Measurements from ENCODE around the gene DMAC2.
A peak's percentile ranks its signal among the peaks of the same experiment; 100 is the strongest.
"Not testable (repeated sequence)": the region's sequence is repeated elsewhere in the genome, so short reads cannot be mapped to it uniquely, and the experiment has no call there.

Gene DMAC2

GRCh38 chr19:41478171-41478570, 38.5 kb upstream of the DMAC2 start:
- Mint-ChIP-seq H3K27me3 (ENCODE audit: low read depth, poor library complexity) (peaks cover 8% of the 10 kb centered on the region), H3K9me3 (peaks cover 55% of the 10 kb centered on the region), H3K4me3 (no peak overlapping the region)

GRCh38 chr19:41476583-41476982, 36.9 kb upstream of the DMAC2 start:
- no peak for TF ChIP-seq CTCF (IDR thresholded peaks at IDR 0.05)
- Mint-ChIP-seq H3K9me3 (peaks cover 52% of the 10 kb centered on the region), H3K27me3 (ENCODE audit: low read depth, poor library complexity) (peaks cover 10% of the 10 kb centered on the region), H3K4me3 (no peak overlapping the region), H3K4me1 (no peaks in the 10 kb centered on the region), H3K27ac (no peak overlapping the region), H3K36me3 (ENCODE audit: low read depth) (no peaks in the 10 kb centered on the region)
- DNase-seq, result no peak

More at GRCh38 chr19:41478171-41478570, 38.5 kb upstream of the DMAC2 start:
- DNase-seq, result no peak
- H3K36me3 Mint-ChIP-seq (ENCODE audit: low read depth), result no peaks in the 10 kb centered on the region
- peak overlapping the region; percentile 30 for H3K27ac Mint-ChIP-seq
- H3K4me1 Mint-ChIP-seq, result no peaks in the 10 kb centered on the region
- TF ChIP-seq CTCF (IDR thresholded peaks at IDR 0.05), result no peak

DNA sequence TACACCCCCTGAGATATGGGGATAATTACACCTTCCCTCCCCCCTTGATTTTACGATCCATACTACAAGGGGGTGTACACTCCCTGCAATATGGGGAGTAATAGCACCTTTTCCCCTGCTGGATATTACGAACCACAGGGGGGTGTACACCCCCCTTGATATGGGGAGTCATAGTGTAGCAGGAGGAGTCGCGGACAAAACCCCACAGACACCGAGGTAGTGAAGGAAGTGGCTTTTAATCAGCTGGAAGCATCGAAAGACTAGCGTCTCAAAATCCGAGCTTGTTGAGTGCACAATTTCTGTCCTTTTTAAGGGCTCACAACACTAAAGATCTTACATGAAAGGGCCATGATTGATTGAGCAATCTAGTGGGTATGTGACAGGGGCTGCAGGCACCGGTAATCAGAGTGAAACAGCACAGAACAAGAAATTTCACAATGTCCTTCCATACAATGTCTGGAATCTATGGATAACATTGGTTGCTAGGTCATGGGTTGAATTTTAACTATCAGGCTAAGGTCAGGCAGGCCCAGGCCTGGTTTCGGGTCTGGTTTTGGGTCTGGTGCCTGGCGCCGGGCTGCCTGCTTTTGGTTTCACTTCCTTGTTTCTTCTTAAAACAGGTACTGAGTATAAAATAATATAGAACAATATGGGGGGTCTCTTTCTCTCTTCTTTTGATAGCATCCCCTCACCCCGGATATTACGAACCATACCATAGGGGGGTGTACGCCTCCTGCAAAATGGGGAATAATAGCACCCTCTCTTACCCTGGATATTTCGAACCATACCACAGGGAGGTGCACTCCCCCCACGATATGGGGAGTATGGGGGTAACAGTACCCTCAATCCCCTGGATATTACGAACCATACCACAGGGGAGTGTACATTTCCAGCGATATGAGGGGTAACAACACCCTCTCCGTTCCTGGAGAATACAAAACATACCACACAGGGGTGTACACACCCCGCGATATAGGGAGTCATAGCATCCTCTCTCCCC, 23.8 kb upstream of the DMAC2 start:
- not testable (repeated sequence) for DNase-seq; H3K4me1 Mint-ChIP-seq; H3K27ac Mint-ChIP-seq; H3K36me3 Mint-ChIP-seq (ENCODE audit: low read depth); H3K4me3 Mint-ChIP-seq
- Mint-ChIP-seq H3K9me3 (peaks cover 47% of the 10 kb centered on the region), H3K27me3 (ENCODE audit: low read depth, poor library complexity) (peaks cover 13% of the 10 kb centered on the region)

DNA sequence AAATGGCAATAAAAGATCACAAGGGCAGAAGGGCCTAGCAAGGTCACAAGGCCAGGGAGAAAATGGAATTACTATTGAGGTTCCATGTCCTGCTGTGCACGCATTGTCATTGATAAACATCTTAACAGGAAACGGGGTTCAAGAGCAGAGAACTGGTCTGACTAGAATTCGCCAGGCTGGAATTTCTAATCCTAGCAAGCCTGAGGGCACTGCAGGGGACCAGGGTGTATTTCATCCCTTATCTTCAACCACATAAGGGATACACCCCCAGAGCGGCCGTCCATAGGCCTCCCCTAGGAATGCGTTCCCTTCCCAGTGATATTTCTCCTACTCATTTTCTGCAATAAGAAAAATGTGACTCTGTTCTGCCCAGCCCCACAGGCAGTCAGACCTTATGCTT, 22.8 kb upstream of the DMAC2 start:
- no peak for TF ChIP-seq CTCF (IDR thresholded peaks at IDR 0.05)
- no peak for DNase-seq
- Mint-ChIP-seq H3K9me3 (peaks cover 48% of the 10 kb centered on the region), H3K4me3 (no peak overlapping the region), H3K27me3 (ENCODE audit: low read depth, poor library complexity) (peaks cover 13% of the 10 kb centered on the region), H3K27ac (no peak overlapping the region), H3K36me3 (ENCODE audit: low read depth) (no peaks in the 10 kb centered on the region), H3K4me1 (no peaks in the 10 kb centered on the region)

- Mint-ChIP-seq H3K4me1 (no peaks in the 10 kb centered on the region), H3K4me3 (no peak overlapping the region), H3K36me3 (ENCODE audit: low read depth) (no peaks in the 10 kb centered on the region), H3K9me3 (peaks cover 41% of the 10 kb centered on the region), H3K27ac (no peak overlapping the region), H3K27me3 (ENCODE audit: low read depth, poor library complexity) (peaks cover 27% of the 10 kb centered on the region)
- DNase-seq, result no peak
- TF ChIP-seq CTCF (IDR thresholded peaks at IDR 0.05), result no peak
Measured at GRCh38 chr19:41457241-41457640, 17.5 kb upstream of the DMAC2 start.

DNA sequence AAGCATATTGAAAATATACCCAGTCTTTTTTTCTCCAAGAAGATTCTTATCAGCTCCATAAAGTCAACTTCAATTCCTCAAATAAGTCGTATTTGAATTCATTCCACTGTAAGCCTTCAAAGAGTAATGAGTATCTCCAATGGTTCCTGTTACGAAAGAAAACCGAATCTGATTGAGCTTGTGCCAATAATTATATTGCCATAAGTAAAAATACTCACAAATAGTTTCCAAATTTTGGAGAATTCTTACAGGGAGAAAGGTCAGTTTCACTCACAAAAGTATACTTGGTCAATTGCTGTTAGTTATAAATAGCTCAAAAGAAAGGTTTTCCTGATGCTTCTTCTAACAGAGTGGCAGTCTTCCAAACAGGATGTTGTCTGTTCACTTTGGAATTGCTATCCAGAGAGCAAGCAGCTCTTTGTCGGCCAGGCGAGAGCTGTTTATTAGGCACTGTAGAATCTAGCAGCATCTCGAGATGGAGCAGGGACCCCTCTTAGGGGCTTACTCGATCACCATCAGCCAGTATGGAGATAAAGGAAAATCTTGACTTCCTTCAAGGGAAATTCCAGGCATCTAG, 16.7 kb upstream of the DMAC2 start:
- no peak overlapping the region for H3K4me3 Mint-ChIP-seq
- H3K27me3 Mint-ChIP-seq (ENCODE audit: low read depth, poor library complexity), result peaks cover 28% of the 10 kb centered on the region
- no peaks in the 10 kb centered on the region for H3K36me3 Mint-ChIP-seq (ENCODE audit: low read depth)
- no peak overlapping the region for H3K27ac Mint-ChIP-seq
- TF ChIP-seq CTCF (IDR thresholded peaks at IDR 0.05), result no peak
- no peak for DNase-seq
- H3K9me3 Mint-ChIP-seq, result peaks cover 37% of the 10 kb centered on the region
- no peaks in the 10 kb centered on the region for H3K4me1 Mint-ChIP-seq

Measured in nephron progenitor cell (in vitro differentiated cells).